Gastroesophageal sphincter (tissue), 3 donors: ENCODE results near the gene PTPN12.

ENCODE experiments used
- CTCF ChIP-seq, 4 experiments: fragments of 200-600 bp in 2 of 4; fragments of 450-650 bp in 2 of 4; sonication (generic) in 1 of 4; IDR thresholded peaks; one replicate each; pipeline ENCODE4 v1.5.1; 2017 to 2019; ENCODE audit warnings: antibody characterized with exemption in 4 of 4, mild to moderate bottlenecking in 2 of 4, moderate library complexity in 2 of 4
- EP300 ChIP-seq: sonication (generic); formaldehyde crosslinking; IDR thresholded peaks from one replicate; pipeline ENCODE4 v1.6.1; 2017; ENCODE audit warnings: antibody characterized with exemption, mild to moderate bottlenecking
- POLR2A ChIP-seq, 2 donors: fragments of 450-650 bp; IDR thresholded peaks; one replicate each; pipeline ENCODE4 v1.6.1; 2017; ENCODE audit warnings: antibody characterized with exemption in 2 of 2, mild to moderate bottlenecking in 2 of 2, moderate library complexity in 1 of 2
- POLR2AphosphoS5 ChIP-seq: sonication (generic); formaldehyde crosslinking; IDR thresholded peaks from one replicate; pipeline ENCODE4 v1.6.1; 2017; ENCODE audit warnings: antibody characterized with exemption

- TF ChIP-seq POLR2AphosphoS5 = no peak
- no peak for TF ChIP-seq CTCF (IDR thresholded peaks at IDR 0.05)
- TF ChIP-seq EP300 = no peak
- TF ChIP-seq POLR2A (IDR thresholded peaks at IDR 0.05) = no peak
These were observed 33.4 kb downstream of the PTPN12 start for GRCh38 chr7:77570330-77571011.
